Tongue (tissue), 2 donors: ENCODE measurements around the gene SLC2A8. TPM values are rescaled to one million over a fixed set of nuclear protein-coding genes. Genes with fewer than 3 reads are reported as not detected.

Experiments
- DNase-seq: peaks from one replicate; pipeline ENCODE4 v3.0.0-alpha.2; 2015
- total RNA-seq: library from RNA; depleted of rRNA; stranded (reverse); fragments of >200 nt; gene quantifications from one replicate; pipeline ENCODE4 v1.2.3, GENCODE V29; 2014

Gene SLC2A8
- total RNA-seq, 1 donor from 2014 or later = 27.9 TPM

- DNase-seq = no peak
These were observed 16.5 kb upstream of the SLC2A8 start for GRCh38 chr9:127380479-127380878.

- no peak for DNase-seq
These were observed 14.4 kb upstream of the SLC2A8 start for GRCh38 chr9:127382541-127382940.

GRCh38 chr9:127384016-127384730, 12.8 kb upstream of the SLC2A8 start:
- no peak for DNase-seq

- DNase-seq = no peak
These were observed 12.1 kb upstream of the SLC2A8 start for GRCh38 chr9:127384901-127385300.

- DNase-seq = no peak
These were observed 10.7 kb upstream of the SLC2A8 start for GRCh38 chr9:127386249-127386648.

DNA sequence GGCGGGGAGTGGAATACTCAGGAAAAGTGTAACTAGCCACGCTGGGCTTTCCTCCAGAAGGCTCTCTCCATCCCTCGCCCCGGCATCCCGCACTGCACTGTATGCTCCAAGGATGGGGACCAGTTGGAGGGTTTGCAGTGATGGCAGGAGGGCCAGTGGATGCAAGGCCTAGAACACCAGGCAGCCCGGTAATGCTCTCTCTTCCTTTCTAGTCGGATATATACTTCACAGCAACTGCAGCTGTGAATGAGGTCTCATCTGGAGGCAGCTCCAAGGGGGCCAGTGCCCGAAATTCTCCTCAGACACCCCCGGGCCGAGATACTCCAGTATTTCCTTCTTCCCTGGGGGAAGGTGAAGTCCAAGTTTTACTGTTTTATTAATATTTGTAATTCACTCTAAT, 10.0 kb upstream of the SLC2A8 start:
- no peak for DNase-seq

DNA sequence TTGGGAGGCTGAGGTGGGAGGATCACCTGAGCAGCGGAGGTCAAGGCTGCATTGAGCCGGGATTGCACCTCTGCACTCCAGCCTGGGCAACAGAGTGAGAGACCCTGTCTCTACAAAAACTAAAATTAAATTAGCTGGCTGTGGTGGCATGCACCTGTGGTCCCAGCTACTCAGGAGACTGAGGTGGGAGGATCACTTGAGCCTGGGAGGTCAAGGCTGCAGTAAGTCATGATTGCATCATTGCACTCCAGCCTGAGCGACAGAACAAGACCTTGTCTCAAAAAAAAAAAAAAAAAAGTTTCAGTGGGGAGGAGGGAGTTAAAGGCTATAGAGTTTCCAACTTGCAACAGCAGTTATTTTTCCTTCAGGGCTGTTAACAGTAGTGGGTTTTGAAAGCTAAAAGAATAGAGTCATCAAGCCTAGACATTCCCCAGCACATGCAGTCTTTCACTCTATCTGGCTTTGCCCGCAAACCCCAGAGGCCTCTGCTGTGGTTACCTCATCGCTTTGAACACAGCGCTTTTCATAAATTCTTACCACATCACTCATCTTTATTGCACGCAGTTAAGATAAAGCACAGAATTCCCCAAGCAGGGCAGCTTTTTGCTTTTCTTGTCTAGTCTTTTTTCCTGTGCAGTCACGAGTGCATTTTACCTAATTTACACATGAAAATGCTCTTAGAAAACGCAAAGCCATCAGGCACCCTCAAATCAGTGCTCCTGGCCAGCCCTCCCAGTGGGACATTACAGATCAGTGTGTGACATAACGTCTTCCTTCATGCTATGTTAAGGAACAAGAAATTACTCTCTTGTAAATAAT, 8.7 kb upstream of the SLC2A8 start:
- peak; percentile 70 for DNase-seq

DNA sequence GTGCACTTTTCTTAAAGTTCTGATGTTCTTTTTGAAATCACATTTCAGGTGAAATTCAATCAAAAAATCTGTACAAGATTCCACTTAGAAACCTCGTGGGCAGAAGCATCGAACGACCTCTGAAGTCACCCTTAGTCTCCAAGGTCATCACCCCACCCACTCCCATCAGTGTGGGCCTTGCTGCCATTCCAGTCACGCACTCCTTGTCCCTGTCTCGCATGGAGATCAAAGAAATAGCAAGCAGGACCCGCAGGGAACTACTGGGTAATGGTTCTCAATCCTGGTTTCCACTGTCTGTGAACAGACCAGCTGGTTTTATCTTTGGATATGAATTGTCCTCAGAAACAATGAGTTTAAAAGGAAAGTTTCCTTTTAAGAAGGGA, 8.1 kb upstream of the SLC2A8 start:
- no peak for DNase-seq

- DNase-seq = no peak
These were observed 7.4 kb upstream of the SLC2A8 start for GRCh38 chr9:127389381-127390247.

GRCh38 chr9:127390248-127390545, 6.8 kb upstream of the SLC2A8 start:
- no peak for DNase-seq

DNA sequence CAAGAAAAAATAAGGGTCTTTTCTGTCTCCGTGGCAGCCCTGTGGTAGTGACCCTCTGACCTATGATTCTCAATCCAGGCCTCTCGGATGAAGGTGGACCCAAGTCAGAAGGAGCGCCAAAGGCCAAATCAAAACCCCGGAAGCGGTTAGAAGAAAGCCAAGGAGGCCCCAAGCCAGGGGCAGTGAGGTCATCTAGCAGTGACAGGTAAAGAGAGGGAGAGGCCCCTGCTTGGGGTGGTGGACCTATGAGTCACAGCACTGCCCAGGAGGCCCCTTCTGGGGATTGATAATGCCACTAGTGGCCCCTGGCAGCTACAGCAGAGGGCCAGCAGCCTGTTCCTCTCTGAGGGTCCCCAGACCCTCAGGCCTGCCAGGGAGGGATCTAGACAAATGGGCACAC, 6.4 kb upstream of the SLC2A8 start:
- no peak for DNase-seq

DNA sequence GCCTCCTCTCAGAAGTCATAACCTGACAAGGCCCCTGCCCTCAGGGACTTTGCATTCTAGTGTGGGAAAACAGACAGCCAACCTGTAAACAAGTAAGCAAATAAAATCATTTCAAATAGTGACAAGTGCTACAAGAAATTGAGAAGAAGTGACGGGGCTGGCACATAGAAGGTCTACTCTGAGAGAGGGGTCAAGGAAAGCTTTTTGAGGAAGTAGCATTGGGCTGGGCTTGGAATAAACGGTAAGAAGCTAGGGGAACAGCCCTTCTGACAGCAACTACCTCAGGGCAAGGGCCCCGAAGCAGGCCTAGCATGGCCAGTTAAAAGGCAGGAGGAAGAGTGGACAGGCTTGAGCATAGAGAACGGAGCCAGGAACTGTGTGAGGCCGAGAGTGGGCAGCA, 4.8 kb upstream of the SLC2A8 start:
- DNase-seq = no peak

DNA sequence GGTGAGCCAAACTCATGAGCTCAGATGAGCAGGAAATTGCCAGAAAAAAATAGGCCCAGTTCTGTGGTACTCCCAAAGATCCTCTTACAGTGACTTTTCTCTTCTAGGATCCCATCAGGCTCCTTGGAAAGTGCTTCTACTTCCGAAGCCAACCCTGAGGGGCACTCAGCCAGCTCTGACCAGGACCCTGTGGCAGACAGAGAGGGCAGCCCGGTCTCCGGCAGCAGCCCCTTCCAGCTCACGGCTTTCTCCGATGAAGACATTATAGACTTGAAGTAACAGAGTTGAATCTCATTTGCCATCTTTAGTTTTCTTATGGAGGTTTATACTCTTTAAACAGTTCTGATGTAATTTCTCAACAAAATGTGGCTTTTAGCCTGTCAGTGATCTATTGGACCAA, 4.0 kb upstream of the SLC2A8 start:
- no peak for DNase-seq

- DNase-seq = no peak
These were observed 3.3 kb upstream of the SLC2A8 start for GRCh38 chr9:127393645-127394044.

DNA sequence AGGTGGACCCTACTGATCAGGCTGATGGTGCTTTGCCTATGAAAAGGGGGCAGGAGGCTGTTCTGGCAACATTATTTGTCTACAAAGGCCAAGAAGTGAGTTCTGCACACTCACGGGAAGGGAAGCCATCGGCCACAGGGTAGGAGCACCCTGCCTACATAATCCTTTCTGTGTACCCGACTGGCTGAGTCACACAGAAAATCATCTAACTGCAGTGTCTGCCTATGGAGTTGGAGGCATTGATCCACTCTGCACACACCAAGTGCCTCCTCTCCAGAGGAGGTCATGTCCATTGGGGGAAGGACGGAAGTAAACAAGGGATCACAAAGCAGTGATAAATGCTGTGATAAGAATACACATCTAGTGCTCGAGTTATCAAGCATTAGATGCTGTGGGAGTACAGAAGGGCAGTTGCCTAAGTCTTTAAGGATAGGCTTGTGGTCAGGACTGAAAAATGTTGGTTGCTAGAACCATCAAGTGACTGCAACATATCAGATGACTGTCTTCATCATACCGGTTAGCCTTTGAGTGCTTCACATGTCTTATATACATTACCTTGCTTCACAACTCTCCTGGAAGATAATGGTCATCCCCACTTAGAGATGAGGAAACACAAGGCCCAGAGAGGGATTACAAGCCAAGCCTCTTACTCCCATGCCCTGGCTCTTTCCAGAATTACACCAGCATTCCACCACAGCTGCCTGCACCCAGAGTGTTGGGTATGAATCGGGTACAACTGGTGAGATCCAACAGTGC, 1.3 kb upstream of the SLC2A8 start:
- no peak for DNase-seq

DNA sequence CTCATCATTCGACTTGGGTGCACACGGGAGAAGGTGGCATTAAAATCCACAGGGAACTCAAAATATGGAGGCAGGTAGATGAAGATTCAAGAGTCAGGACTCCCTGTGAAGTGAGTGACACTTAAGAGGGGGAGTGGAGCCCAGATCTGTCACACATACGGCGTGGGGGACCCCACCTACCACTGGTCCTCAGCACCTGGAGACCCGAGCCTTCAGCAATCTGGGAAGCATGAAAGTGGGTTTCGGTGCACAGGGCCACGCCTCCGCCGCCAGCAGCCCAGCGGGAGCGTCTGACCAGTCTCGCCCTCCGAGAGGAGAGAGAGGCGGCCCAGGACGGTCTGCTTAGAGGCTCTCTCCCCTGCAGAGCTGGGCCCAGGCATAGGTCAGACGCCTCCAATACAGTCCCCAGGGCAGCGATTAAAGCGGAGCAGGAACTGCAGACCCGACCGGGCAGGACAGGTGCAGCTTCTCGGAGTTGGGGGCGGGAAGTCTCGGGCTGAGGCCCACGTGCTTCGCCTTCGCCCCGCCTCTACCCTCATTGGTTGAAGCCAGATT, 639 bp upstream of the SLC2A8 start:
- no peak for DNase-seq

DNA sequence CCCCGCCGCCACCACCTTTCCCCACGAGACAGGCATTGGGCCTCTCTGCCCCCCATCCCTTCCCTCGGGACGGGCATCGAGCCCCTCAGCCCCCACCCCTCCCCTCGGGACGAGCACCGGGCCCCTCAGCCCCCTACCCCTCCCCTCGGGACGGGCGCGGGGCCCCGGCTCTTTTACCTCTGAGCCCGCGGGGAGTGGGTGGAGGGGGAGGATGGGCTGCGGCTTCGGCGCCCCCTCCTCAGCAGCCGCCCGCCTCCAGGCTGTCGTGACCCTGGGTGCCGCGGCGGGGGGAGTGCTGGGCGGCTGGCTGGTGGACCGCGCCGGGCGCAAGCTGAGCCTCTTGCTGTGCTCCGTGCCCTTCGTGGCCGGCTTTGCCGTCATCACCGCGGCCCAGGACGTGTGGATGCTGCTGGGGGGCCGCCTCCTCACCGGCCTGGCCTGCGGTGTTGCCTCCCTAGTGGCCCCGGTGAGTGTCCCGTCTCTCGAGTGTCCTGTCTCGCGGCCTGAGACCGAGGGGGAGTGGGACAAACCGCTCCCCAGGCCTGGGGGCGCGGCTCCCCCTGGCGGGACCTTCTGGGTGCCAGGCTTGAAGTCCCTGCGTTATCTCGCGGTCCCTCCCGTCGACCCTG, 791 bp downstream of the SLC2A8 start:
- DNase-seq = peak; percentile 67

GRCh38 chr9:127398275-127398647, 1.3 kb downstream of the SLC2A8 start:
- DNase-seq = no peak

DNA sequence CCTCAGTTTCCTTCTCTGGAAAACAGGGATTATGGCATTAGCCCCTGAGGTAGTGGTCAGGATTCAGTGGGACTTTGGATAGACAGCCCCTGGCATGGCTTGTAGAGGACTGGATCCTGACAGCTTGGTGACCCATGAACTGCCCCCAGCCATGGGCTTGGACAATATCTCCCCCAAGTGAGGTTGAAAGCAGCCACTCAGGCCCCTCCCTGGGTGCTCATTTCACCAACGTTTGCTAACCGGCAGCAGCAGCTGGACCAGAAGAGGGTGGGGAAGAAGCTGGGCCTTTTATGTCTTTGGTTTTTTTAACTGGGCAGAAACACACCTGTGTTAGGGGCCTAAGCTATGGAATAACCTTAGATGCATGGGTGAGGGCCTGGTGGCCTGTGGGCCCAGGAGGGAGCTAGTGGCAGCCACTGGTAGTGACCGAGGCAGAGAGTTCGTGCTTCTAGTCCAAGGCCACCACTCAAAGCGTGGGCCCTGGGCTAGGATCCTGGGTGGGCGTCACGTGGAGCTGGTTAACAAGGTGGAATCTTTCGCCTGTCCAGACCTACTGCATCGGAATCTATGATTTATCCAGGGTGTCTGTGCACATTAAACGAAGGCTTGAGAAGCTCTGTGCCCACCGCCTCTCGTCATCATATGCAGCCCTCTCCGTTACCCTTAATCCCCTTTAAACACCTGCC, 1.9 kb downstream of the SLC2A8 start:
- DNase-seq = no peak

DNA sequence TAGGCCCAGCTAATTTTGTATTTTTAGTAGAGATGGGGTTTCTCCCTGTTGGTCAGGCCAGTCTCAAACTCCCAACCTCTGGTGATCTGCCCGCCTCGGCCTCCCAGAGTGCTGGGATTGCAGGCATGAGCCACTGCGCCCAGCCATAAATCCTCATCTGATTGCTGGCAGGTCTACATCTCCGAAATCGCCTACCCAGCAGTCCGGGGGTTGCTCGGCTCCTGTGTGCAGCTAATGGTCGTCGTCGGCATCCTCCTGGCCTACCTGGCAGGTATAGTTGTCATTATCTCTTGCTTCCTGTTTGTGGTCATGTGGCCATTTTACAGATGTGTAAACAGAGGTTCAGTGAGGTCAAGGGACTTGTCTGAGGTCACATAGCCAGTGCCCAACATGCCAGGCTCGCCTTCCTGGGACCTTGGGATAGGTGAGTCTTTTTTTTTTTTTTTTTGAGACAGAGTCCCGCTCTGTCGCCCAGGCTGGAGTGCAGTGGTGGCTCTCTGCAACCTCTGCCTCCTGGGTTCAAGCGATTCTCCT, 2.8 kb downstream of the SLC2A8 start:
- DNase-seq = no peak
